Liver (tissue), 9 donors: Measurements from ENCODE around the gene ABT1. TPM values are rescaled to one million over a fixed set of nuclear protein-coding genes. Genes with fewer than 3 reads are reported as not detected.

ENCODE experiments used
- DNase-seq: peaks from one replicate; pipeline ENCODE4 v3.0.0-alpha.2; 2017; ENCODE audit warnings: low spot score
- H3K27ac ChIP-seq, 2 donors: one replicate each; pipeline ENCODE4 v1.7.0; 2013; ENCODE audit warnings: inconsistent platforms in 2 of 2, low read length in 2 of 2, control low read depth in 1 of 2, low read depth in 1 of 2, mild to moderate bottlenecking in 1 of 2
- H3K27me3 ChIP-seq, 4 donors: one replicate each; pipeline versions ENCODE4 v1.6.1 to v1.7.0; 2013; ENCODE audit warnings: low read length in 3 of 4, inconsistent platforms in 1 of 4, mild to moderate bottlenecking in 1 of 4, moderate library complexity in 1 of 4; ENCODE audit not compliant: control insufficient read depth in 4 of 4, insufficient read depth in 4 of 4
- H3K36me3 ChIP-seq, 4 donors: one replicate each; pipeline versions ENCODE4 v1.6.1 to v1.7.0; 2013; ENCODE audit warnings: low read length in 3 of 4, mild to moderate bottlenecking in 3 of 4, low read depth in 1 of 4, moderate library complexity in 1 of 4; ENCODE audit not compliant: control insufficient read depth in 4 of 4, insufficient read depth in 3 of 4
- H3K4me1 ChIP-seq, 4 donors: one replicate each; pipeline versions ENCODE4 v1.6.1 to v1.7.0; 2013; ENCODE audit warnings: low read length in 3 of 4, mild to moderate bottlenecking in 3 of 4, moderate library complexity in 1 of 4; ENCODE audit not compliant: control insufficient read depth in 4 of 4, insufficient read depth in 4 of 4
- H3K4me3 ChIP-seq, 3 donors: one replicate each; pipeline versions ENCODE4 v1.6.1 to v1.7.0; 2013; ENCODE audit warnings: low read length in 3 of 3, control low read depth in 1 of 3, low read depth in 1 of 3, mild to moderate bottlenecking in 1 of 3
- H3K9ac ChIP-seq, 2 donors: one replicate each; pipeline ENCODE4 v1.7.0; 2013; ENCODE audit warnings: low read length in 2 of 2, mild to moderate bottlenecking in 2 of 2, moderate library complexity in 2 of 2, control low read depth in 1 of 2, low read depth in 1 of 2
- H3K9me3 ChIP-seq, 4 donors: one replicate each; pipeline versions ENCODE4 v1.6.1 to v1.7.0; 2013; ENCODE audit warnings: low read length in 3 of 4; ENCODE audit not compliant: control insufficient read depth in 4 of 4
- FOXA1 ChIP-seq: IDR thresholded peaks from 2 replicates; pipeline ENCODE4 v1.6.1; 2016; ENCODE audit warnings: antibody characterized with exemption
- FOXA2 ChIP-seq: IDR thresholded peaks from 2 replicates; pipeline ENCODE4 v1.6.1; 2016; ENCODE audit warnings: antibody characterized with exemption
- GABPA ChIP-seq, 2 donors: IDR thresholded peaks in 1 of 2; conservative IDR thresholded peaks in 1 of 2; 2 replicates each; pipeline ENCODE4 v1.6.1; 2016; ENCODE audit warnings: antibody characterized with exemption in 2 of 2, mild to moderate bottlenecking in 1 of 2, moderate library complexity in 1 of 2
- HNF4A ChIP-seq, 2 donors: conservative IDR thresholded peaks; 2 replicates each; pipeline ENCODE4 v1.6.1; 2016; ENCODE audit warnings: antibody characterized with exemption in 2 of 2, mild to moderate bottlenecking in 2 of 2
- HNF4G ChIP-seq: IDR thresholded peaks from 2 replicates; pipeline ENCODE4 v1.6.1; 2016; ENCODE audit warnings: antibody characterized with exemption
- NR2F2 ChIP-seq: IDR thresholded peaks from 2 replicates; pipeline ENCODE4 v1.6.1; 2016; ENCODE audit warnings: antibody characterized with exemption
- RAD21 ChIP-seq, 2 donors: IDR thresholded peaks; 2 replicates each; pipeline ENCODE4 v1.6.1; 2016; ENCODE audit warnings: antibody characterized with exemption in 2 of 2, mild to moderate bottlenecking in 2 of 2
- RXRA ChIP-seq, 2 donors: IDR thresholded peaks; 2 replicates each; pipeline ENCODE4 v1.6.1; 2017 to 2018; ENCODE audit warnings: antibody characterized with exemption in 2 of 2, mild to moderate bottlenecking in 1 of 2
- SP1 ChIP-seq: IDR thresholded peaks from 2 replicates; pipeline ENCODE4 v1.6.1; 2018; ENCODE audit warnings: antibody characterized with exemption, mild to moderate bottlenecking
- TAF1 ChIP-seq: conservative IDR thresholded peaks from 2 replicates; pipeline ENCODE4 v1.6.1; 2016; ENCODE audit warnings: antibody characterized with exemption, mild to moderate bottlenecking
- YY1 ChIP-seq: IDR thresholded peaks from 2 replicates; pipeline ENCODE4 v1.6.1; 2016; ENCODE audit warnings: antibody characterized with exemption, mild to moderate bottlenecking
- WGBS: extraction: QIAGEN DNeasy Blood & Tissue Kit; methylation state at CpG from one replicate; pipeline ENCODE4 v1.1.7; 2013; 5-methylcytosine and 5-hydroxymethylcytosine counted together
- polyA plus RNA-seq, 2 donors: library from polyadenylated mRNA; stranded (reverse) in 1 of 2; unstranded in 1 of 2; fragments of 200-250 nt in 1 of 2; fragments of >200 nt in 1 of 2; fragmentation: Nextera tagmentation in 1 of 2; extraction: Ambion mirVana in 1 of 2; gene quantifications; one replicate each; pipeline versions ENCODE4 v1.2.1 to v1.2.3, GENCODE V29; 2013 to 2015
- total RNA-seq, 2 donors: library from RNA; depleted of rRNA; stranded (reverse); fragments of >200 nt; gene quantifications; one replicate each; pipeline ENCODE4 v1.2.3, GENCODE V29; 2014
- TF ChIP-seq, protein P1 (sequence below): IDR thresholded peaks from 2 replicates; pipeline ENCODE4 v1.6.1; 2016; ENCODE audit warnings: antibody characterized with exemption, mild to moderate bottlenecking
- TF ChIP-seq, protein P2 (sequence below): fragments of 150-350 bp; IDR thresholded peaks from 2 replicates; pipeline ENCODE4 v1.5.1; 2017; ENCODE audit warnings: improper control_type of control experiment, low read depth, low read length; ENCODE audit not compliant: missing input control
- TF ChIP-seq, protein P3 (sequence below): IDR thresholded peaks from 2 replicates; pipeline ENCODE4 v1.6.1; 2016; ENCODE audit warnings: antibody characterized with exemption
- TF ChIP-seq, protein P4 (sequence below): IDR thresholded peaks from 2 replicates; pipeline ENCODE4 v1.6.1; 2016; ENCODE audit warnings: antibody characterized with exemption
- donor health status: healthy.
- donor health status: healthy.
- donor health status: healthy.
- donor health status: healthy.
- donor health status: healthy.

The ABT1 gene
- total and polyA plus RNA-seq, 4 donors = 8.3 to 13.0 (median 10.0) TPM

DNA sequence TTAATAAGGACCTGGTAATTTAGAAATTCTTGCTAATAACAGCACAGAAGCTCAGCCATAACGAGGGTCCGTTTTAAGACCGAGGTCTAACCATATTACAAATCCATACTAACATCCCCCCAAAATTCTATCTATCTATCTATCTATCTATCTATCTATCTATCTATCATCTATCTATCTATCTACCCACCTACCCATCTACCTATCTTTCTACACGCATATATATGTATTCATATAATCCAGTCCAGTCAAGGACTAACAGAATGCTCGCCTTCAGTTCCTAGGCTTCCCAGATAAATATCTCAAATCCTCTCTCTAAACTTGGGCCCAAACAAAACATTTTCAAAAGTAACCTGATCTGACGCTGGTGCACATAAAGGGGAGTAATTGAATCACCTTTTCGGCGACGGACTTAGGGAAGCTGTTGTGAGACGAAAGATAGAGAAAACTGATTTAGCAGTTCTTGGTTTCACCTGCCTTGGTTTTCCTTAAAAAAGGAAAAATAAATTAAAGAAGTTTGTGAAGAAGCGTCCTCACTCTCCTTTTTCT is 44.0 kb upstream of the ABT1 start:
- Histone ChIP-seq H3K4me3 (peak overlapping the region in 1 of 3 donors; percentile 43), H3K27ac (no peak overlapping the region), H3K9me3 (peaks cover 0 to 2% (median 0%) of the 10 kb centered on the region in 4 donors), H3K9ac (no peak overlapping the region), H3K27me3 (no peaks in the 10 kb centered on the region), H3K36me3 (no peaks in the 10 kb centered on the region), H3K4me1 (peaks cover 4 to 21% (median 17%) of the 10 kb centered on the region in 4 donors)
- DNase-seq = no peak
- 58% methylated on average over 11 of the region's 11 CpGs for WGBS
- TF ChIP-seq HNF4G = no peak
- TF ChIP-seq HNF4A (conservative IDR thresholded peaks at IDR 0.05) = no peak
- TF ChIP-seq YY1 = no peak
- no peak for TF ChIP-seq FOXA1
- no peak for TF ChIP-seq FOXA2
- no peak for TF ChIP-seq NR2F2
- TF ChIP-seq, protein P1, sequence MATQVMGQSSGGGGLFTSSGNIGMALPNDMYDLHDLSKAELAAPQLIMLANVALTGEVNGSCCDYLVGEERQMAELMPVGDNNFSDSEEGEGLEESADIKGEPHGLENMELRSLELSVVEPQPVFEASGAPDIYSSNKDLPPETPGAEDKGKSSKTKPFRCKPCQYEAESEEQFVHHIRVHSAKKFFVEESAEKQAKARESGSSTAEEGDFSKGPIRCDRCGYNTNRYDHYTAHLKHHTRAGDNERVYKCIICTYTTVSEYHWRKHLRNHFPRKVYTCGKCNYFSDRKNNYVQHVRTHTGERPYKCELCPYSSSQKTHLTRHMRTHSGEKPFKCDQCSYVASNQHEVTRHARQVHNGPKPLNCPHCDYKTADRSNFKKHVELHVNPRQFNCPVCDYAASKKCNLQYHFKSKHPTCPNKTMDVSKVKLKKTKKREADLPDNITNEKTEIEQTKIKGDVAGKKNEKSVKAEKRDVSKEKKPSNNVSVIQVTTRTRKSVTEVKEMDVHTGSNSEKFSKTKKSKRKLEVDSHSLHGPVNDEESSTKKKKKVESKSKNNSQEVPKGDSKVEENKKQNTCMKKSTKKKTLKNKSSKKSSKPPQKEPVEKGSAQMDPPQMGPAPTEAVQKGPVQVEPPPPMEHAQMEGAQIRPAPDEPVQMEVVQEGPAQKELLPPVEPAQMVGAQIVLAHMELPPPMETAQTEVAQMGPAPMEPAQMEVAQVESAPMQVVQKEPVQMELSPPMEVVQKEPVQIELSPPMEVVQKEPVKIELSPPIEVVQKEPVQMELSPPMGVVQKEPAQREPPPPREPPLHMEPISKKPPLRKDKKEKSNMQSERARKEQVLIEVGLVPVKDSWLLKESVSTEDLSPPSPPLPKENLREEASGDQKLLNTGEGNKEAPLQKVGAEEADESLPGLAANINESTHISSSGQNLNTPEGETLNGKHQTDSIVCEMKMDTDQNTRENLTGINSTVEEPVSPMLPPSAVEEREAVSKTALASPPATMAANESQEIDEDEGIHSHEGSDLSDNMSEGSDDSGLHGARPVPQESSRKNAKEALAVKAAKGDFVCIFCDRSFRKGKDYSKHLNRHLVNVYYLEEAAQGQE = no peak
- TF ChIP-seq RAD21 (IDR thresholded peaks at IDR 0.05) = no peak
- TF ChIP-seq GABPA (IDR thresholded peaks at IDR 0.05 in 1 of 2, conservative IDR thresholded peaks at IDR 0.05 in 1 of 2) = no peak
- TF ChIP-seq, protein P2, sequence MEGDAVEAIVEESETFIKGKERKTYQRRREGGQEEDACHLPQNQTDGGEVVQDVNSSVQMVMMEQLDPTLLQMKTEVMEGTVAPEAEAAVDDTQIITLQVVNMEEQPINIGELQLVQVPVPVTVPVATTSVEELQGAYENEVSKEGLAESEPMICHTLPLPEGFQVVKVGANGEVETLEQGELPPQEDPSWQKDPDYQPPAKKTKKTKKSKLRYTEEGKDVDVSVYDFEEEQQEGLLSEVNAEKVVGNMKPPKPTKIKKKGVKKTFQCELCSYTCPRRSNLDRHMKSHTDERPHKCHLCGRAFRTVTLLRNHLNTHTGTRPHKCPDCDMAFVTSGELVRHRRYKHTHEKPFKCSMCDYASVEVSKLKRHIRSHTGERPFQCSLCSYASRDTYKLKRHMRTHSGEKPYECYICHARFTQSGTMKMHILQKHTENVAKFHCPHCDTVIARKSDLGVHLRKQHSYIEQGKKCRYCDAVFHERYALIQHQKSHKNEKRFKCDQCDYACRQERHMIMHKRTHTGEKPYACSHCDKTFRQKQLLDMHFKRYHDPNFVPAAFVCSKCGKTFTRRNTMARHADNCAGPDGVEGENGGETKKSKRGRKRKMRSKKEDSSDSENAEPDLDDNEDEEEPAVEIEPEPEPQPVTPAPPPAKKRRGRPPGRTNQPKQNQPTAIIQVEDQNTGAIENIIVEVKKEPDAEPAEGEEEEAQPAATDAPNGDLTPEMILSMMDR = no peak
- TF ChIP-seq SP1 = no peak
- no peak for TF ChIP-seq RXRA (IDR thresholded peaks at IDR 0.05)

DNA sequence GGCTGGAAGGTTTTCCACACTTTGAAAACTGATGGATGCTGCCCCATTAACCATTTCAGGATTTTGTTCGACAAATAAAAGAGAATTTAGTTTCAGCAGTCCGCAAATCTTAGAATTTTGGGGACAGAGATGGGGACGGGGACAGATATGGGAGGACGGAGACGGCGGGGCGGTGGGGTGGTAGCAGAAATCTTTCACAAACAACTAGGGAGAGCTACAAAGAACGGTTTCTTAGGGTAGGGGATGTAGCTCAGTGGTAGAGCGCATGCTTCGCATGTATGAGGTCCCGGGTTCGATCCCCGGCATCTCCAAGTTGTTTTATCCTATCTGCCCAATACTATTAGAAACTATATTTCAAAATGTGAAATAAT is 43.5 kb upstream of the ABT1 start:
- peak overlapping the region; percentile 41 to 45 (median 43) for H3K4me3 ChIP-seq
- TF ChIP-seq, protein P3, sequence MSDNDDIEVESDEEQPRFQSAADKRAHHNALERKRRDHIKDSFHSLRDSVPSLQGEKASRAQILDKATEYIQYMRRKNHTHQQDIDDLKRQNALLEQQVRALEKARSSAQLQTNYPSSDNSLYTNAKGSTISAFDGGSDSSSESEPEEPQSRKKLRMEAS = peak; percentile 64
- TF ChIP-seq, protein P4, sequence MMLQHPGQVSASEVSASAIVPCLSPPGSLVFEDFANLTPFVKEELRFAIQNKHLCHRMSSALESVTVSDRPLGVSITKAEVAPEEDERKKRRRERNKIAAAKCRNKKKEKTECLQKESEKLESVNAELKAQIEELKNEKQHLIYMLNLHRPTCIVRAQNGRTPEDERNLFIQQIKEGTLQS = peak; percentile 99
- no peak for TF ChIP-seq TAF1
- no peaks in the 10 kb centered on the region for H3K36me3 ChIP-seq
- H3K27me3 ChIP-seq = no peaks in the 10 kb centered on the region
- peak overlapping the region in 1 of 2 donors; percentile 25 for H3K27ac ChIP-seq
- H3K9me3 ChIP-seq = peaks cover 0 to 2% (median 0%) of the 10 kb centered on the region in 4 donors
- H3K4me1 ChIP-seq = peaks cover 4 to 21% (median 17%) of the 10 kb centered on the region in 4 donors
- peak; percentile 87 for DNase-seq
- no peak overlapping the region for H3K9ac ChIP-seq
- 4% methylated on average over 13 of the region's 13 CpGs for WGBS
